ENCODE measurements around the gene MEST.

The MEST gene

GRCh38 chr7:130473289-130473688, 18.6 kb upstream of the MEST start:
- Histone ChIP-seq H3K4me1 (no peaks in the 10 kb centered on the region), H3K4me3 (no peak overlapping the region), H3K27me3 (ENCODE audit: low read depth) (peaks cover 10% of the 10 kb centered on the region; the same call in 1 of the 2 replicates), H3K9me3 (no peaks in the 10 kb centered on the region), H3K36me3 (replicated peaks) (no peaks in the 10 kb centered on the region)
- in situ Hi-C loops (cut with MboI; ENCODE audit: low sequenced_read_pairs): no loop called here
- DNase-seq (ENCODE audit: low spot score in 2 of 2): no peak

- in situ Hi-C loops (cut with MboI; ENCODE audit: low sequenced_read_pairs): no loop called here
- peaks cover 10% of the 10 kb centered on the region; the same call in 1 of the 2 replicates for H3K27me3 ChIP-seq (ENCODE audit: low read depth)
- H3K9me3 ChIP-seq: no peaks in the 10 kb centered on the region
- DNase-seq (ENCODE audit: low spot score in 2 of 2): no peak
- no peak overlapping the region for H3K4me3 ChIP-seq
- H3K36me3 ChIP-seq (replicated peaks): no peaks in the 10 kb centered on the region
- H3K4me1 ChIP-seq: no peaks in the 10 kb centered on the region
Observed at GRCh38 chr7:130473876-130474275, 18.0 kb upstream of the MEST start.

GRCh38 chr7:130475776-130476175, 16.1 kb upstream of the MEST start:
- no peaks in the 10 kb centered on the region for H3K4me1 ChIP-seq
- H3K27me3 ChIP-seq (ENCODE audit: low read depth): 0 out of 2 replicates have a peak, but pooled peaks cover 6% of the 10 kb centered on the region
- no peaks in the 10 kb centered on the region for H3K9me3 ChIP-seq
- no peak overlapping the region for H3K4me3 ChIP-seq
- in situ Hi-C loops (cut with MboI; ENCODE audit: low sequenced_read_pairs): no loop called here
- H3K36me3 ChIP-seq (replicated peaks): no peaks in the 10 kb centered on the region
- DNase-seq (ENCODE audit: low spot score in 2 of 2): no peak

- Histone ChIP-seq H3K4me1 (no peaks in the 10 kb centered on the region), H3K27me3 (ENCODE audit: low read depth) (0 out of 2 replicates have a peak, but pooled peaks cover 6% of the 10 kb centered on the region), H3K9me3 (no peaks in the 10 kb centered on the region), H3K4me3 (no peak overlapping the region), H3K36me3 (replicated peaks) (no peaks in the 10 kb centered on the region)
- DNase-seq (ENCODE audit: low spot score in 2 of 2): no peak
- in situ Hi-C loops (cut with MboI; ENCODE audit: low sequenced_read_pairs): no loop called here
Observed at GRCh38 chr7:130476297-130477150, 15.4 kb upstream of the MEST start.

- DNase-seq (ENCODE audit: low spot score in 2 of 2): no peak
- Histone ChIP-seq H3K36me3 (replicated peaks) (no peaks in the 10 kb centered on the region), H3K9me3 (no peaks in the 10 kb centered on the region), H3K27me3 (ENCODE audit: low read depth) (no peaks in the 10 kb centered on the region), H3K4me3 (no peak overlapping the region), H3K4me1 (no peaks in the 10 kb centered on the region)
- in situ Hi-C loops (cut with MboI; ENCODE audit: low sequenced_read_pairs): no loop called here
Observed at GRCh38 chr7:130478991-130479390, 12.9 kb upstream of the MEST start.

- in situ Hi-C loops (cut with MboI; ENCODE audit: low sequenced_read_pairs): no loop called here
- no peaks in the 10 kb centered on the region for H3K36me3 ChIP-seq (replicated peaks)
- no peaks in the 10 kb centered on the region for H3K27me3 ChIP-seq (ENCODE audit: low read depth)
Observed at GRCh38 chr7:130479716-130480400, 12.0 kb upstream of the MEST start.

GRCh38 chr7:130481898-130482297, 10.0 kb upstream of the MEST start:
- H3K4me3 ChIP-seq: no peak overlapping the region
- H3K27me3 ChIP-seq (ENCODE audit: low read depth): no peaks in the 10 kb centered on the region
- DNase-seq (ENCODE audit: low spot score in 2 of 2): no peak
- H3K4me1 ChIP-seq: no peaks in the 10 kb centered on the region
- H3K9me3 ChIP-seq: no peaks in the 10 kb centered on the region
- no peaks in the 10 kb centered on the region for H3K36me3 ChIP-seq (replicated peaks)
- in situ Hi-C loops (cut with MboI; ENCODE audit: low sequenced_read_pairs): no loop called here

More at GRCh38 chr7:130479716-130480400, 12.0 kb upstream of the MEST start:
- H3K9me3 ChIP-seq: no peaks in the 10 kb centered on the region
- no peak for DNase-seq (ENCODE audit: low spot score in 2 of 2)
- no peak overlapping the region for H3K4me3 ChIP-seq
- H3K4me1 ChIP-seq: no peaks in the 10 kb centered on the region

- in situ Hi-C loops (cut with MboI; ENCODE audit: low sequenced_read_pairs): no loop called here
Observed at GRCh38 chr7:130483031-130483430, 8.9 kb upstream of the MEST start.

GRCh38 chr7:130485734-130486113, 6.2 kb upstream of the MEST start:
- DNase-seq (ENCODE audit: low spot score in 2 of 2): no peak
- Histone ChIP-seq H3K4me3 (no peak overlapping the region), H3K4me1 (no peaks in the 10 kb centered on the region), H3K36me3 (replicated peaks) (no peaks in the 10 kb centered on the region), H3K27me3 (ENCODE audit: low read depth) (no peaks in the 10 kb centered on the region), H3K9me3 (no peaks in the 10 kb centered on the region)
- in situ Hi-C loops (cut with MboI; ENCODE audit: low sequenced_read_pairs): no loop called here

More at GRCh38 chr7:130483031-130483430, 8.9 kb upstream of the MEST start:
- no peak overlapping the region for H3K4me3 ChIP-seq
- H3K36me3 ChIP-seq (replicated peaks): no peaks in the 10 kb centered on the region
- H3K27me3 ChIP-seq (ENCODE audit: low read depth): no peaks in the 10 kb centered on the region
- no peaks in the 10 kb centered on the region for H3K9me3 ChIP-seq
- H3K4me1 ChIP-seq: no peaks in the 10 kb centered on the region
- DNase-seq (ENCODE audit: low spot score in 2 of 2): no peak

- peaks cover 2% of the 10 kb centered on the region for H3K4me1 ChIP-seq
- in situ Hi-C loops (cut with MboI; ENCODE audit: low sequenced_read_pairs): no loop called here
- no peak for DNase-seq (ENCODE audit: low spot score in 2 of 2)
- H3K9me3 ChIP-seq: no peaks in the 10 kb centered on the region
- H3K27me3 ChIP-seq (ENCODE audit: low read depth): no peaks in the 10 kb centered on the region; the same call in 1 of the 2 replicates
- no peak overlapping the region for H3K4me3 ChIP-seq
- no peaks in the 10 kb centered on the region for H3K36me3 ChIP-seq (replicated peaks)
Observed at GRCh38 chr7:130486114-130486953, 5.6 kb upstream of the MEST start.

GRCh38 chr7:130486954-130487436, 4.9 kb upstream of the MEST start:
- no peaks in the 10 kb centered on the region for H3K9me3 ChIP-seq
- peaks cover 4% of the 10 kb centered on the region for H3K27me3 ChIP-seq (ENCODE audit: low read depth)
- DNase-seq (ENCODE audit: low spot score in 2 of 2): no peak
- peaks cover 6% of the 10 kb centered on the region for H3K4me1 ChIP-seq
- H3K36me3 ChIP-seq (replicated peaks): no peaks in the 10 kb centered on the region
- in situ Hi-C loops (cut with MboI; ENCODE audit: low sequenced_read_pairs): no loop called here
- H3K4me3 ChIP-seq: no peak overlapping the region

GRCh38 chr7:130488392-130489139, 3.3 kb upstream of the MEST start:
- in situ Hi-C loops (cut with MboI; ENCODE audit: low sequenced_read_pairs): no loop called here
- no peaks in the 10 kb centered on the region for H3K36me3 ChIP-seq (replicated peaks)
- DNase-seq (ENCODE audit: low spot score in 2 of 2): no peak
- no peak overlapping the region for H3K4me3 ChIP-seq
- no peaks in the 10 kb centered on the region for H3K9me3 ChIP-seq
- peaks cover 19% of the 10 kb centered on the region for H3K27me3 ChIP-seq (ENCODE audit: low read depth)
- H3K4me1 ChIP-seq: peaks cover 6% of the 10 kb centered on the region
